ENCODE data around the gene SLC24A3.

The SLC24A3 gene

DNA sequence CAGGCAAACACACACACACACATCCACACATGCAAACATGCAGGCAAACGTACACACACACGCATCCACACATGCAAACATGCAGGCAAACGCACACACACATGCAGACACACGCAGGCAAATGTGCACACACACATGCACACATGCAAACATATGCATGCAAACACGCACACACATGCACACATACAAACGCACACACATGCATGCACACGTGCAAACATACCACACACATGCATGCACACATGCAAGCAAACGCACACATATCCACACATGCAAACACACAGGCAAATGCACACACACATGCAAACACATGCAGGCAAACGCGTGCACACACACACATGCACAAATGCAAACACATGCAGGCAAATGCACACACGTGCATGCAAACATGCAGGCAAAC, 498.7 kb downstream of the SLC24A3 start:
- no peak overlapping the region for H2BK120ac ChIP-seq (ENCODE audit: insufficient read depth, low read length, poor library complexity)
- no peak overlapping the region for H4K8ac ChIP-seq (ENCODE audit: low read depth, low read length)
- H2AK5ac ChIP-seq (ENCODE audit: low read length): no peak overlapping the region
- H3K4me2 ChIP-seq (ENCODE audit: low read length): no peak overlapping the region
- H3K4ac ChIP-seq (ENCODE audit: low read depth, low read length): no peak overlapping the region
- no peak overlapping the region for H2BK12ac ChIP-seq (ENCODE audit: low read length)
- H3K36me3 ChIP-seq (ENCODE audit: control insufficient read depth in 1 of 2, insufficient read depth in 2 of 2, low read length in 2 of 2): no peaks in the 10 kb centered on the region
- no peaks in the 10 kb centered on the region for H3K79me1 ChIP-seq (ENCODE audit: low read length)
- no peak overlapping the region for H2BK5ac ChIP-seq (ENCODE audit: low read depth, low read length, poor library complexity)
- H4K12ac ChIP-seq (ENCODE audit: low read depth, low read length): no peak overlapping the region
- no peaks in the 10 kb centered on the region for H3K27me3 ChIP-seq (ENCODE audit: insufficient read depth, low read length)
- H3K9me3 ChIP-seq (ENCODE audit: insufficient read depth, low read depth, low read length): peaks cover 11% of the 10 kb centered on the region
- H3K4me3 ChIP-seq (ENCODE audit: low read depth, low read length): peak overlapping the region; percentile 45
- H3K79me2 ChIP-seq (ENCODE audit: control insufficient read depth, insufficient read depth, low read length, poor library complexity): no peaks in the 10 kb centered on the region
- DNase-seq: no peak
- H3K9ac ChIP-seq (ENCODE audit: low read length): no peak overlapping the region
- no peak overlapping the region for H3K18ac ChIP-seq (ENCODE audit: low read length)
- WGBS (ENCODE audit: extremely low coverage, insufficient coverage, insufficient read length): no CpG with 5 or more reads among the region's 11 CpGs
- H3K4me1 ChIP-seq (ENCODE audit: control insufficient read depth in 1 of 2, insufficient read depth in 2 of 2, low read length in 2 of 2): peaks cover 0 to 5% of the 10 kb centered on the region in 2 experiments
- H2AFZ ChIP-seq (ENCODE audit: insufficient read depth, low read length, poor library complexity): no peak overlapping the region
- H3K14ac ChIP-seq (ENCODE audit: low read length): no peak overlapping the region
- peak overlapping the region; percentile 11 for H3K23ac ChIP-seq (ENCODE audit: low read length)
- H3K27ac ChIP-seq (ENCODE audit: low read depth, low read length): no peak overlapping the region
- H4K91ac ChIP-seq (ENCODE audit: low read depth, low read length): no peak overlapping the region

- Histone ChIP-seq H3K4me2 (ENCODE audit: low read length) (no peak overlapping the region), H3K27me3 (ENCODE audit: insufficient read depth, low read length) (no peaks in the 10 kb centered on the region), H4K8ac (ENCODE audit: low read depth, low read length) (no peak overlapping the region), H3K4ac (ENCODE audit: low read depth, low read length) (no peak overlapping the region), H3K36me3 (ENCODE audit: control insufficient read depth in 1 of 2, insufficient read depth in 2 of 2, low read length in 2 of 2) (no peaks in the 10 kb centered on the region), H3K79me2 (ENCODE audit: control insufficient read depth, insufficient read depth, low read length, poor library complexity) (no peaks in the 10 kb centered on the region), H3K23ac (ENCODE audit: low read length) (no peak overlapping the region), H3K9me3 (ENCODE audit: insufficient read depth, low read depth, low read length) (peaks cover 16% of the 10 kb centered on the region), H3K14ac (ENCODE audit: low read length) (no peak overlapping the region), H2AFZ (ENCODE audit: insufficient read depth, low read length, poor library complexity) (no peak overlapping the region), H4K12ac (ENCODE audit: low read depth, low read length) (no peak overlapping the region), H2BK12ac (ENCODE audit: low read length) (no peak overlapping the region), H3K79me1 (ENCODE audit: low read length) (no peaks in the 10 kb centered on the region), H3K4me1 (ENCODE audit: control insufficient read depth in 1 of 2, insufficient read depth in 2 of 2, low read length in 2 of 2) (peaks cover 0 to 5% of the 10 kb centered on the region in 2 experiments), H2BK120ac (ENCODE audit: insufficient read depth, low read length, poor library complexity) (no peak overlapping the region), H3K18ac (ENCODE audit: low read length) (no peak overlapping the region), H2BK5ac (ENCODE audit: low read depth, low read length, poor library complexity) (no peak overlapping the region), H3K27ac (ENCODE audit: low read depth, low read length) (no peak overlapping the region), H2AK5ac (ENCODE audit: low read length) (no peak overlapping the region), H3K9ac (ENCODE audit: low read length) (no peak overlapping the region), H4K91ac (ENCODE audit: low read depth, low read length) (no peak overlapping the region), H3K4me3 (ENCODE audit: low read depth, low read length) (no peak overlapping the region)
- peak in 1 of 2 donors; percentile 42 for DNase-seq
- no CpG with 5 or more reads among the region's 4 CpGs for WGBS (ENCODE audit: extremely low coverage, insufficient coverage, insufficient read length)
Observed at GRCh38 chr20:19712721-19713260, 500.3 kb downstream of the SLC24A3 start.

DNA sequence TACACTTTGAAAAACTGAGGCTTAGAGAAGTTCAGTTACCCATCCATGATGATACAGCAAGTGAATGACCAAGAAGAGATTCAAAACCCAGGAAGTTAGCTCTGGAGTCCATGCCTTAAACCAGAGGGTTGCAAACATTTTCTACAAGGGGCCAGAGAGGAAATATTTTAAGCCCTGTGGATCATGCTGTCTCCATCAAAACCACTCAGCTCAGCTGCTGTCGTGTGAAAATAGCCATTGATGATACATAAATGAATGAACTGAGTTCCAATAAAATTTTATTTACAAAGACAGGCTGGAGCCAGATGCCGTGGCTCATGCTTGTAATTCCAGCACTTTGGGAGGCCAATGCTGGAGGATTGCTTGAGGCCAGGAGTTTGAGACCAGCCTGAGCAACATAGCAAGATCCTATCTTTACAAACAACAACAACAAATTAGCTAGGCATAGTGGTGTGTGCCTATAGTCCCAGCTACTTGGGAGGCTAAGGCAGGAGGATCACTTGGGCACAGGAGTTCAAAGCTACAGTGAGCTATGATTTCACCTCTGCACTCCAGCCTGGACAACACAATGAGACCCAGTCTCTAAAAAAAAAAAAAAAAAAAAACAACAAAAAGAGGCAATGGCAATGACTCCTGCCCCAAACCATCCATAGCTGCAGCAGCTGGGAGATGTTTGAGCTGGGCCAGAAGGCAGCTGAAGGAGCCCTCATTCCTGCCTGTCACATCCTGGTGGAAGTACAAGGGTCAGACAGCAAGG, 501.6 kb downstream of the SLC24A3 start:
- Histone ChIP-seq H4K12ac (ENCODE audit: low read depth, low read length) (no peak overlapping the region), H2BK12ac (ENCODE audit: low read length) (no peak overlapping the region), H3K27ac (ENCODE audit: low read depth, low read length) (peak overlapping the region; percentile 60), H3K36me3 (ENCODE audit: control insufficient read depth in 1 of 2, insufficient read depth in 2 of 2, low read length in 2 of 2) (no peaks in the 10 kb centered on the region), H2BK5ac (ENCODE audit: low read depth, low read length, poor library complexity) (no peak overlapping the region), H3K27me3 (ENCODE audit: insufficient read depth, low read length) (no peaks in the 10 kb centered on the region), H3K79me2 (ENCODE audit: control insufficient read depth, insufficient read depth, low read length, poor library complexity) (no peaks in the 10 kb centered on the region), H2AFZ (ENCODE audit: insufficient read depth, low read length, poor library complexity) (no peak overlapping the region), H3K23ac (ENCODE audit: low read length) (no peak overlapping the region), H4K8ac (ENCODE audit: low read depth, low read length) (peak overlapping the region; percentile 30), H3K79me1 (ENCODE audit: low read length) (no peaks in the 10 kb centered on the region), H3K9ac (ENCODE audit: low read length) (no peak overlapping the region), H3K14ac (ENCODE audit: low read length) (no peak overlapping the region), H3K9me3 (ENCODE audit: insufficient read depth, low read depth, low read length) (peaks cover 16% of the 10 kb centered on the region), H4K91ac (ENCODE audit: low read depth, low read length) (no peak overlapping the region), H3K18ac (ENCODE audit: low read length) (no peak overlapping the region), H3K4me2 (ENCODE audit: low read length) (no peak overlapping the region), H3K4me3 (ENCODE audit: low read depth, low read length) (no peak overlapping the region), H3K4me1 (ENCODE audit: control insufficient read depth in 1 of 2, insufficient read depth in 2 of 2, low read length in 2 of 2) (peaks cover 0 to 5% of the 10 kb centered on the region in 2 experiments), H2AK5ac (ENCODE audit: low read length) (no peak overlapping the region), H3K4ac (ENCODE audit: low read depth, low read length) (no peak overlapping the region), H2BK120ac (ENCODE audit: insufficient read depth, low read length, poor library complexity) (no peak overlapping the region)
- no CpG with 5 or more reads among the region's 2 CpGs for WGBS (ENCODE audit: extremely low coverage, insufficient coverage, insufficient read length)
- peak; percentile 77 to 86 for DNase-seq

GRCh38 chr20:19714579-19714840, 502.1 kb downstream of the SLC24A3 start:
- Histone ChIP-seq H3K14ac (ENCODE audit: low read length) (no peak overlapping the region), H3K18ac (ENCODE audit: low read length) (no peak overlapping the region), H4K12ac (ENCODE audit: low read depth, low read length) (no peak overlapping the region), H3K9me3 (ENCODE audit: insufficient read depth, low read depth, low read length) (peaks cover 16% of the 10 kb centered on the region), H3K23ac (ENCODE audit: low read length) (no peak overlapping the region), H2BK12ac (ENCODE audit: low read length) (no peak overlapping the region), H3K4me1 (ENCODE audit: control insufficient read depth in 1 of 2, insufficient read depth in 2 of 2, low read length in 2 of 2) (peaks cover 0 to 5% of the 10 kb centered on the region in 2 experiments), H4K8ac (ENCODE audit: low read depth, low read length) (no peak overlapping the region), H3K4me2 (ENCODE audit: low read length) (no peak overlapping the region), H4K91ac (ENCODE audit: low read depth, low read length) (no peak overlapping the region), H3K9ac (ENCODE audit: low read length) (no peak overlapping the region), H2AK5ac (ENCODE audit: low read length) (no peak overlapping the region), H3K27me3 (ENCODE audit: insufficient read depth, low read length) (no peaks in the 10 kb centered on the region), H3K4me3 (ENCODE audit: low read depth, low read length) (no peak overlapping the region), H3K36me3 (ENCODE audit: control insufficient read depth in 1 of 2, insufficient read depth in 2 of 2, low read length in 2 of 2) (no peaks in the 10 kb centered on the region), H3K4ac (ENCODE audit: low read depth, low read length) (no peak overlapping the region), H2BK120ac (ENCODE audit: insufficient read depth, low read length, poor library complexity) (no peak overlapping the region), H3K79me2 (ENCODE audit: control insufficient read depth, insufficient read depth, low read length, poor library complexity) (no peaks in the 10 kb centered on the region), H2AFZ (ENCODE audit: insufficient read depth, low read length, poor library complexity) (no peak overlapping the region), H2BK5ac (ENCODE audit: low read depth, low read length, poor library complexity) (no peak overlapping the region), H3K27ac (ENCODE audit: low read depth, low read length) (peak overlapping the region; percentile 60), H3K79me1 (ENCODE audit: low read length) (no peaks in the 10 kb centered on the region)
- WGBS (ENCODE audit: extremely low coverage, insufficient coverage, insufficient read length): no CpG with 5 or more reads among the region's 1 CpG
- DNase-seq: peak in 1 of 2 donors; percentile 69
